Measurements from ENCODE around the gene PLAC9. TPM values are rescaled to one million over a fixed set of nuclear protein-coding genes. Genes with fewer than 3 reads are reported as not detected.

The PLAC9 gene
- total RNA-seq, 1 donor from 2014 or later: not detected

DNA sequence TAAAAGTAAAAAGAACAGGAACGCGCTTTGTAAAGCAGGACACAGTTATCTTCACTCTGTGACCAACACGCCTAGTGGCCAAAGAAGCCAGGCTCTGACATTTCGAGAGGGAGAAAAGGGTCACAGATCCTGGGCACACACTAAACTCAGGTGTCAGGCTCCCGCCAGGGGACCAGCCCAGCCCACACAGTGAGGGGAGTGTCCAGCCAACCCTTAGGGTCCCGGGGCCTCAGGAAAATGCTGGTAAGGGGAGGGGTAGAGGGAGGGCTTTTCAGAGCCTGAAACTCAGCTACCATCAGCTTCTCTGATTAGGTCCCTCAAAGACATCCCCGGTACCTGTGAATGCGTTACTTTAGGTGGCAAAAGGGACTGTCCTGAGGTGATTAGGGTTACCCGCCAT, 56.2 kb downstream of the PLAC9 start:
- DNase-seq (ENCODE audit: low read depth) (no peak), FAIRE-seq (no peak)
- TF ChIP-seq, protein P1, sequence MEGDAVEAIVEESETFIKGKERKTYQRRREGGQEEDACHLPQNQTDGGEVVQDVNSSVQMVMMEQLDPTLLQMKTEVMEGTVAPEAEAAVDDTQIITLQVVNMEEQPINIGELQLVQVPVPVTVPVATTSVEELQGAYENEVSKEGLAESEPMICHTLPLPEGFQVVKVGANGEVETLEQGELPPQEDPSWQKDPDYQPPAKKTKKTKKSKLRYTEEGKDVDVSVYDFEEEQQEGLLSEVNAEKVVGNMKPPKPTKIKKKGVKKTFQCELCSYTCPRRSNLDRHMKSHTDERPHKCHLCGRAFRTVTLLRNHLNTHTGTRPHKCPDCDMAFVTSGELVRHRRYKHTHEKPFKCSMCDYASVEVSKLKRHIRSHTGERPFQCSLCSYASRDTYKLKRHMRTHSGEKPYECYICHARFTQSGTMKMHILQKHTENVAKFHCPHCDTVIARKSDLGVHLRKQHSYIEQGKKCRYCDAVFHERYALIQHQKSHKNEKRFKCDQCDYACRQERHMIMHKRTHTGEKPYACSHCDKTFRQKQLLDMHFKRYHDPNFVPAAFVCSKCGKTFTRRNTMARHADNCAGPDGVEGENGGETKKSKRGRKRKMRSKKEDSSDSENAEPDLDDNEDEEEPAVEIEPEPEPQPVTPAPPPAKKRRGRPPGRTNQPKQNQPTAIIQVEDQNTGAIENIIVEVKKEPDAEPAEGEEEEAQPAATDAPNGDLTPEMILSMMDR (IDR thresholded peaks at IDR 0.05; ENCODE audit: insufficient read depth, low read length, severe bottlenecking): no peak

DNA sequence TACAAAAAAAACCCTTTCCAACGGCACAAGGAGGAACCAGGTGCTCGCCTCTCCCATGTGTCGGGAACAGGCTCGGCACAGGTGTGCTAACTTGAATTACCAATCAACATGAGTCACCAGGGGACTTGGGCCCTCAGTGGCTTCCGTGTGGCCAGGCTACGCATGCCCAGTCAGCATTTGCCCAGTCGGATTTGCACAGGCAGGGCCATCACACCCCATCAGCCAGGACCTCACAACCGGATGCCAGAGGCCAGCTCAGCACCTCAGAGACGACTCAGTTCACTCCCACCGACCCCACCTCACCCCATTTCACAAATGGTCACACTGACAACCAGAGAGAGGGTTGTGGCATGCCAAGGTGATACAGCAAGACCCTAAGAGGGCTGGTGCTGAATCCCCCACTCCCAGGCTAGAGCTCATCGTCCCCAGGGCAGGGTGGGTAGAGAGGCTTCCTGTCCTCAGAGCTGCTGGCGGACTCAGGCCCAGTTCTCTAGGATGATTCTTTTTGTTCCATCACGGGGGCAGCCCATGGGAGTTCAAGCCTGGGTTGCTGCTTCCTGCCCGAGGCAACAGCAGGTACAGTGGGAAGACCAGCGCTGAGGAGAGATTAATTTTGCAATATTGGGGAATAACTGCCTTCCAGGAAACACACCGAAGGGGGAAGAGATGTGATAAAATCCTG, 59.2 kb downstream of the PLAC9 start:
- H3K4me3 ChIP-seq (ENCODE audit: low read depth, low read length): no peak overlapping the region
- DNase-seq (ENCODE audit: low read depth) (peak; percentile 88), FAIRE-seq (no peak)
- H3K27me3 ChIP-seq (ENCODE audit: control insufficient read depth, insufficient read depth, low read length): no peaks in the 10 kb centered on the region
- H3K36me3 ChIP-seq (ENCODE audit: control insufficient read depth, insufficient read depth, low read length): peaks cover 2% of the 10 kb centered on the region
- TF ChIP-seq, protein P1 (IDR thresholded peaks at IDR 0.05; ENCODE audit: insufficient read depth, low read length, severe bottlenecking): no peak

More for the DNA sequence above, 56.2 kb downstream of the PLAC9 start:
- Histone ChIP-seq H3K27me3 (ENCODE audit: control insufficient read depth, insufficient read depth, low read length) (no peaks in the 10 kb centered on the region), H3K4me3 (ENCODE audit: low read depth, low read length) (no peak overlapping the region), H3K36me3 (ENCODE audit: control insufficient read depth, insufficient read depth, low read length) (no peaks in the 10 kb centered on the region)

DNA sequence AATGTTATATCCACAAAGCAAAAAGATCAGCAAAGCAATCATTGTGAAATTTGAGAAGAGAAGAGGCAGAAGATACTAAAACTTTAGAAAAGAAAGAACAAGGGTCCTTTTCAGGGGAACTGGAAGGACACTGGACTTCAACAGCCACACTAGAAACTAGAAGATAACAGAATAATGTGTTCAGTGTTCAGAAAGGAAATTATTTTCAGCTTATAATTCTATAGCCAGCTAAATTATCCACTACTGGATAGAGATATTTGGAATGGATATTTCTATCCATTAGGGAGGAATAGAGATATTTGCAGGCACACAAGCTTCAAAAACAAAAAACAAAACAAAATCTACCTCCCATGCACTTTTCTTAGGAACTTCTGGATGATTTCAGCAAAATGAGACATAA, 60.0 kb downstream of the PLAC9 start:
- Histone ChIP-seq H3K27me3 (ENCODE audit: control insufficient read depth, insufficient read depth, low read length) (no peaks in the 10 kb centered on the region), H3K4me3 (ENCODE audit: low read depth, low read length) (no peak overlapping the region), H3K36me3 (ENCODE audit: control insufficient read depth, insufficient read depth, low read length) (peaks cover 2% of the 10 kb centered on the region)
- DNase-seq (ENCODE audit: low read depth) (no peak), FAIRE-seq (no peak)
- TF ChIP-seq, protein P1 (IDR thresholded peaks at IDR 0.05; ENCODE audit: insufficient read depth, low read length, severe bottlenecking): no peak

DNA sequence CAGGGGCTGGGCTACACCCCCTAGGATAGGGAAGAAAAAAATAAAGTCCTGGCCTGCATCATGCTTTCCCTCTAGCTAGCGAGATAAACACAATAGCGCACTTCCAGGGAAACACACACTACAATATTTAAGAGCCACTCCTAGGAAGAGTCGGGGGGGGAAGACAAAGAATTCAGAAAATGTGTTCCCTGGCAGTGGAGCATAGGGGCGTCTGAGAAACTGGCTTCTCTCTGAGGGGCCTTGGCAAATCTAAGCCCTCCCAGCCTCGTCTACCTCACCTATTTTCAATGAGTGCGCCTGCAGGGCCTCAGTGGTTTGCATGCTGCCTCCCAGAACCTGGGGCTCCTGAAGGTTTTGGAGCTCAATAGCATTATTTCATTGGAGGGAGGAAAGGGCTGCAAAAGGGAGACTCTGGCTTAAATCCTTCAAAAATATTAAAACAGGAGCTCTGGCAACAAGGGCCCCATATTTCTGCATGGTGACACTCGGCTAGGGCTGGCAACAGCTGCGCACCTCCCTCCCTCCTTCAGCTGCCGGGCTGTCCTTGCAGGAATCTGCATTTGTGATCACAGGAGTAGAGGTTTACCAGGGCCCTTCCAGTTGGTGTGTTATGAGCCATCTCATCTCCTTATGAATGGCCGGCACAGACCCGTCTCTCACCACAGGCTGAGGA, 62.0 kb downstream of the PLAC9 start:
- TF ChIP-seq, protein P1 (IDR thresholded peaks at IDR 0.05; ENCODE audit: insufficient read depth, low read length, severe bottlenecking): no peak
- no peaks in the 10 kb centered on the region for H3K27me3 ChIP-seq (ENCODE audit: control insufficient read depth, insufficient read depth, low read length)
- FAIRE-seq (no peak), DNase-seq (ENCODE audit: low read depth) (no peak)
- no peak overlapping the region for H3K4me3 ChIP-seq (ENCODE audit: low read depth, low read length)
- peaks cover 4% of the 10 kb centered on the region for H3K36me3 ChIP-seq (ENCODE audit: control insufficient read depth, insufficient read depth, low read length)

Other genes with a start within 250 kb of the PLAC9 start
- gene SFTPD, start 183.6 kb upstream of the PLAC9 start, total RNA-seq: 0.77 and 0.79 TPM in 2 replicates
- 7.1 and 21.1 TPM in 2 replicates for gene TMEM254, start 54.1 kb upstream of the PLAC9 start, total RNA-seq
- gene ANXA11, start 72.8 kb downstream of the PLAC9 start, total RNA-seq: 22.1 and 31.7 TPM in 2 replicates
- not detected in 2 replicates for gene MAT1A, start 156.9 kb downstream of the PLAC9 start, total RNA-seq
- gene DYDC1, start 224.0 kb downstream of the PLAC9 start, total RNA-seq: not detected in 2 replicates
- gene DYDC2, start 224.1 kb downstream of the PLAC9 start, total RNA-seq: not detected in 2 replicates

Measured in bronchial epithelial cell (primary cell).